Measurements from ENCODE around the gene ACTR5. TPM values are rescaled to one million over a fixed set of nuclear protein-coding genes. Genes with fewer than 3 reads are reported as not detected.

Gene ACTR5
- total RNA-seq, 1 donor from 2014 or later, result 7.3 TPM

GRCh38 chr20:38728911-38729642, 19.2 kb upstream of the ACTR5 start:
- Histone ChIP-seq H3K36me3 (ENCODE audit: control insufficient read depth in 3 of 3, insufficient read depth in 3 of 3, low read length in 3 of 3) (no peaks in the 10 kb centered on the region), H3K27ac (ENCODE audit: low read depth, low read length) (no peak overlapping the region), H3K4me1 (ENCODE audit: control insufficient read depth in 3 of 3, insufficient read depth in 3 of 3, low read length in 3 of 3) (peaks cover 9 to 35% (median 24%) of the 10 kb centered on the region in 3 donors), H3K9me3 (ENCODE audit: control insufficient read depth in 3 of 3, low read length in 3 of 3) (no peaks in the 10 kb centered on the region), H3K27me3 (ENCODE audit: control insufficient read depth in 3 of 3, insufficient read depth in 3 of 3, low read length in 3 of 3) (peaks cover 95 to 96% (median 95%) of the 10 kb centered on the region in 3 donors), H3K4me3 (ENCODE audit: low read length in 3 of 3) (no peak overlapping the region), H3K9ac (ENCODE audit: low read depth in 1 of 3, low read length in 3 of 3) (no peak overlapping the region)

GRCh38 chr20:38729767-38730166, 18.5 kb upstream of the ACTR5 start:
- H3K27me3 ChIP-seq (ENCODE audit: control insufficient read depth in 3 of 3, insufficient read depth in 3 of 3, low read length in 3 of 3), result peaks cover 93 to 96% (median 96%) of the 10 kb centered on the region in 3 donors
- H3K4me1 ChIP-seq (ENCODE audit: control insufficient read depth in 3 of 3, insufficient read depth in 3 of 3, low read length in 3 of 3), result peaks cover 9 to 35% (median 22%) of the 10 kb centered on the region in 3 donors
- no peaks in the 10 kb centered on the region for H3K9me3 ChIP-seq (ENCODE audit: control insufficient read depth in 3 of 3, low read length in 3 of 3)
- H3K27ac ChIP-seq (ENCODE audit: low read depth, low read length), result no peak overlapping the region
- H3K4me3 ChIP-seq (ENCODE audit: low read length in 3 of 3), result no peak overlapping the region
- no peaks in the 10 kb centered on the region for H3K36me3 ChIP-seq (ENCODE audit: control insufficient read depth in 3 of 3, insufficient read depth in 3 of 3, low read length in 3 of 3)
- H3K9ac ChIP-seq (ENCODE audit: low read depth in 1 of 3, low read length in 3 of 3), result no peak overlapping the region

- Histone ChIP-seq H3K27me3 (ENCODE audit: control insufficient read depth in 3 of 3, insufficient read depth in 3 of 3, low read length in 3 of 3) (peaks cover 87 to 95% (median 91%) of the 10 kb centered on the region in 3 donors), H3K4me1 (ENCODE audit: control insufficient read depth in 3 of 3, insufficient read depth in 3 of 3, low read length in 3 of 3) (peaks cover 9 to 33% (median 20%) of the 10 kb centered on the region in 3 donors), H3K4me3 (ENCODE audit: low read length in 3 of 3) (no peak overlapping the region), H3K27ac (ENCODE audit: low read depth, low read length) (no peak overlapping the region), H3K36me3 (ENCODE audit: control insufficient read depth in 3 of 3, insufficient read depth in 3 of 3, low read length in 3 of 3) (no peaks in the 10 kb centered on the region), H3K9ac (ENCODE audit: low read depth in 1 of 3, low read length in 3 of 3) (no peak overlapping the region), H3K9me3 (ENCODE audit: control insufficient read depth in 3 of 3, low read length in 3 of 3) (no peaks in the 10 kb centered on the region)
Observed at GRCh38 chr20:38730167-38730988, 17.9 kb upstream of the ACTR5 start.

- Histone ChIP-seq H3K27me3 (ENCODE audit: control insufficient read depth in 3 of 3, insufficient read depth in 3 of 3, low read length in 3 of 3) (peaks cover 83 to 94% (median 83%) of the 10 kb centered on the region in 3 donors), H3K36me3 (ENCODE audit: control insufficient read depth in 3 of 3, insufficient read depth in 3 of 3, low read length in 3 of 3) (no peaks in the 10 kb centered on the region), H3K9ac (ENCODE audit: low read depth in 1 of 3, low read length in 3 of 3) (no peak overlapping the region), H3K27ac (ENCODE audit: low read depth, low read length) (no peak overlapping the region), H3K4me1 (ENCODE audit: control insufficient read depth in 3 of 3, insufficient read depth in 3 of 3, low read length in 3 of 3) (peaks cover 9 to 27% (median 20%) of the 10 kb centered on the region in 3 donors), H3K9me3 (ENCODE audit: control insufficient read depth in 3 of 3, low read length in 3 of 3) (no peaks in the 10 kb centered on the region), H3K4me3 (ENCODE audit: low read length in 3 of 3) (peak overlapping the region in 2 of 3 donors; percentile 23 to 36)
Observed at GRCh38 chr20:38730989-38731737, 17.1 kb upstream of the ACTR5 start.

GRCh38 chr20:38731738-38732113, 16.5 kb upstream of the ACTR5 start:
- Histone ChIP-seq H3K36me3 (ENCODE audit: control insufficient read depth in 3 of 3, insufficient read depth in 3 of 3, low read length in 3 of 3) (no peaks in the 10 kb centered on the region), H3K9me3 (ENCODE audit: control insufficient read depth in 3 of 3, low read length in 3 of 3) (no peaks in the 10 kb centered on the region), H3K4me1 (ENCODE audit: control insufficient read depth in 3 of 3, insufficient read depth in 3 of 3, low read length in 3 of 3) (peaks cover 9 to 27% (median 20%) of the 10 kb centered on the region in 3 donors), H3K9ac (ENCODE audit: low read depth in 1 of 3, low read length in 3 of 3) (no peak overlapping the region), H3K27me3 (ENCODE audit: control insufficient read depth in 3 of 3, insufficient read depth in 3 of 3, low read length in 3 of 3) (peaks cover 77 to 91% (median 78%) of the 10 kb centered on the region in 3 donors), H3K27ac (ENCODE audit: low read depth, low read length) (no peak overlapping the region), H3K4me3 (ENCODE audit: low read length in 3 of 3) (no peak overlapping the region)

- Histone ChIP-seq H3K27me3 (ENCODE audit: control insufficient read depth in 3 of 3, insufficient read depth in 3 of 3, low read length in 3 of 3) (peaks cover 65 to 81% (median 65%) of the 10 kb centered on the region in 3 donors), H3K27ac (ENCODE audit: low read depth, low read length) (no peak overlapping the region), H3K4me1 (ENCODE audit: control insufficient read depth in 3 of 3, insufficient read depth in 3 of 3, low read length in 3 of 3) (peaks cover 6 to 21% (median 13%) of the 10 kb centered on the region in 3 donors), H3K36me3 (ENCODE audit: control insufficient read depth in 3 of 3, insufficient read depth in 3 of 3, low read length in 3 of 3) (no peaks in the 10 kb centered on the region), H3K9me3 (ENCODE audit: control insufficient read depth in 3 of 3, low read length in 3 of 3) (no peaks in the 10 kb centered on the region), H3K9ac (ENCODE audit: low read depth in 1 of 3, low read length in 3 of 3) (no peak overlapping the region), H3K4me3 (ENCODE audit: low read length in 3 of 3) (no peak overlapping the region)
Observed at GRCh38 chr20:38732981-38733380, 15.3 kb upstream of the ACTR5 start.

- H3K9me3 ChIP-seq (ENCODE audit: control insufficient read depth in 3 of 3, low read length in 3 of 3), result no peaks in the 10 kb centered on the region
- H3K27me3 ChIP-seq (ENCODE audit: control insufficient read depth in 3 of 3, insufficient read depth in 3 of 3, low read length in 3 of 3), result peaks cover 49 to 63% (median 52%) of the 10 kb centered on the region in 3 donors
Observed at GRCh38 chr20:38735172-38735571, 13.1 kb upstream of the ACTR5 start.

GRCh38 chr20:38737887-38738286, 10.4 kb upstream of the ACTR5 start:
- Histone ChIP-seq H3K27ac (ENCODE audit: low read depth, low read length) (no peak overlapping the region), H3K9ac (ENCODE audit: low read depth in 1 of 3, low read length in 3 of 3) (no peak overlapping the region), H3K4me3 (ENCODE audit: low read length in 3 of 3) (no peak overlapping the region), H3K4me1 (ENCODE audit: control insufficient read depth in 3 of 3, insufficient read depth in 3 of 3, low read length in 3 of 3) (no peaks in the 10 kb centered on the region), H3K9me3 (ENCODE audit: control insufficient read depth in 3 of 3, low read length in 3 of 3) (no peaks in the 10 kb centered on the region), H3K36me3 (ENCODE audit: control insufficient read depth in 3 of 3, insufficient read depth in 3 of 3, low read length in 3 of 3) (no peaks in the 10 kb centered on the region), H3K27me3 (ENCODE audit: control insufficient read depth in 3 of 3, insufficient read depth in 3 of 3, low read length in 3 of 3) (peaks cover 39 to 52% (median 40%) of the 10 kb centered on the region in 3 donors)

More at GRCh38 chr20:38735172-38735571, 13.1 kb upstream of the ACTR5 start:
- Histone ChIP-seq H3K4me1 (ENCODE audit: control insufficient read depth in 3 of 3, insufficient read depth in 3 of 3, low read length in 3 of 3) (peaks cover 6 to 14% (median 8%) of the 10 kb centered on the region in 3 donors), H3K4me3 (ENCODE audit: low read length in 3 of 3) (no peak overlapping the region), H3K9ac (ENCODE audit: low read depth in 1 of 3, low read length in 3 of 3) (no peak overlapping the region), H3K36me3 (ENCODE audit: control insufficient read depth in 3 of 3, insufficient read depth in 3 of 3, low read length in 3 of 3) (no peaks in the 10 kb centered on the region), H3K27ac (ENCODE audit: low read depth, low read length) (no peak overlapping the region)

- Histone ChIP-seq H3K36me3 (ENCODE audit: control insufficient read depth in 3 of 3, insufficient read depth in 3 of 3, low read length in 3 of 3) (no peaks in the 10 kb centered on the region), H3K9ac (ENCODE audit: low read depth in 1 of 3, low read length in 3 of 3) (no peak overlapping the region), H3K9me3 (ENCODE audit: control insufficient read depth in 3 of 3, low read length in 3 of 3) (no peaks in the 10 kb centered on the region), H3K27me3 (ENCODE audit: control insufficient read depth in 3 of 3, insufficient read depth in 3 of 3, low read length in 3 of 3) (peaks cover 10 to 18% (median 16%) of the 10 kb centered on the region in 3 donors), H3K4me3 (ENCODE audit: low read length in 3 of 3) (no peak overlapping the region), H3K27ac (ENCODE audit: low read depth, low read length) (no peak overlapping the region), H3K4me1 (ENCODE audit: control insufficient read depth in 3 of 3, insufficient read depth in 3 of 3, low read length in 3 of 3) (peaks cover 12 to 21% (median 17%) of the 10 kb centered on the region in 3 donors)
Observed at GRCh38 chr20:38745757-38746156, 2.5 kb upstream of the ACTR5 start.
